AG10803 (cell line): ENCODE results near the gene TOMT.
A peak's percentile ranks its signal among the peaks of the same experiment; 100 is the strongest.

Source experiments
- DNase-seq: peaks from one replicate; pipeline ENCODE4 v3.0.0; 2010; ENCODE audit warnings: low read depth
- H3K4me3 ChIP-seq: 2 replicates; pipeline ENCODE4 v1.5.1; 2011; ENCODE audit warnings: mild to moderate bottlenecking, low read length, control low read depth
- CTCF ChIP-seq: conservative IDR thresholded peaks from 2 replicates; pipeline ENCODE4 v1.5.1; 2011; ENCODE audit warnings: mild to moderate bottlenecking, low read length, control low read depth, inconsistent platforms

Gene TOMT

GRCh38 chr11:72114570-72114969 is 8.8 kb downstream of the TOMT start:
- no peak for TF ChIP-seq CTCF
- H3K4me3 ChIP-seq = no peak overlapping the region
- DNase-seq = peak; percentile 11

- no peak for TF ChIP-seq CTCF
- no peak for DNase-seq
- no peak overlapping the region for H3K4me3 ChIP-seq
Observed at GRCh38 chr11:72116019-72116755, 10.5 kb downstream of the TOMT start.

GRCh38 chr11:72119198-72119597 is 13.5 kb downstream of the TOMT start:
- TF ChIP-seq CTCF = no peak
- H3K4me3 ChIP-seq = no peak overlapping the region
- no peak for DNase-seq

GRCh38 chr11:72120930-72121329 is 15.2 kb downstream of the TOMT start:
- no peak overlapping the region for H3K4me3 ChIP-seq
- TF ChIP-seq CTCF = no peak
- DNase-seq = no peak

- no peak overlapping the region for H3K4me3 ChIP-seq
- TF ChIP-seq CTCF = no peak
- no peak for DNase-seq
Observed at GRCh38 chr11:72122607-72123006, 16.9 kb downstream of the TOMT start.

DNA sequence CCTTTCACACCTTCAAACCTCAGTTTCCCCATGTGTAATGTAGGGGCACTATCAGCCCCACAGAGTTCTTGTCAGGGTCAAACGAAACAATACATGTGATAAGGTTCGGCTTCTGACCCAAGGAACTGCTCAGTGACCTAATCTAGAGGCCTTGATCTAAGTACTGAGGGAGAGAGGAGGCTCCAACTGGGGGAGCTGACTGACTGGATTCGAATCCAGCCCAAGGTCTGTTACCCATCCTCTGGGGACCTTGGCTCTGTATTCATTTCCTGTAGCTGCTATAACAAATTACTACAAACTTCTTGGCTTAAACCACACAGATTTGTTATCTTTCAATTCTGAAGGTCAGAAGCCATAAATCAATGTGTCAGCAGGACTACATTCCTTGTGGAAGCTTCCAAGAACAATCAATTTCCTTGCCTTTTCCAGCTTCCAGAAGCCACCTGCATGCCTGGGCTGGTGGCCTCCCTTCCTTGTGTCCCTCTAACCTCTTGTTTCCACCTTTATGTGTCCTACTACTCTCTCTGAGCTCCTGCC is 17.5 kb downstream of the TOMT start:
- no peak for DNase-seq
- no peak for TF ChIP-seq CTCF

GRCh38 chr11:72124046-72124445 is 18.3 kb downstream of the TOMT start:
- no peak for DNase-seq
- TF ChIP-seq CTCF = no peak
- H3K4me3 ChIP-seq = no peak overlapping the region

More for the DNA sequence above, 17.5 kb downstream of the TOMT start:
- no peak overlapping the region for H3K4me3 ChIP-seq
